D721Med (cell line): ENCODE measurements around the gene SPAG16.

ENCODE experiments used
- DNase-seq: peaks from one replicate; pipeline ENCODE4 v3.0.0; 2011; ENCODE audit warnings: low spot score; ENCODE audit not compliant: insufficient read length
- FAIRE-seq: peaks from 2 replicates; lab custom pipeline; 2011; peaks lifted over from hg19 to GRCh38; lab: Jason Lieb, UNC
- CTCF ChIP-seq: IDR thresholded peaks from 2 replicates; pipeline ENCODE4 v1.5.1; 2012; ENCODE audit warnings: mild to moderate bottlenecking, control low read depth; ENCODE audit not compliant: insufficient read depth; ENCODE audit errors: missing control alignments

Gene SPAG16

DNA sequence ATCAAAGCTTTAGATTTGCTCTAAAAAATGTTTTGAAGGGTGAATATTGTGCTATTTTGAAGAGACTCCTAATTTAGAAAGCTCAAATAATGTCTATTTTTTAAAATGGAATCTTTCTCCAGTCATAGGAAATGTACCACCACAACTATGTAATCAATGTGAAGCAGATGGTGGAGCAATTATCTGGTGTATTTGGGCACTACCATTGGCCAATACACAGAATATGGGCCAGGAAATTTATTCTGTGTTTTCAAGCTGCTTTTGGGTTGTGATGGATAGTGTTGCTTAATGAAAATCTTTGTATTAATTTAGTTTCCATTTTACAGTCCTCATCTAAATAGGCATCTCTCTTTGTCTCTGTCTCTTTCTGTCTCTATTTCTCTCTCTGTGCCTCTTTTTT, 1109.5 kb downstream of the SPAG16 start:
- DNase-seq (no peak), FAIRE-seq (no peak)
- no peak for TF ChIP-seq CTCF

- no peak for TF ChIP-seq CTCF
- no peak for DNase-seq
- FAIRE-seq: no peak
Measured at GRCh38 chr2:214395040-214395439, 1110.8 kb downstream of the SPAG16 start.

DNA sequence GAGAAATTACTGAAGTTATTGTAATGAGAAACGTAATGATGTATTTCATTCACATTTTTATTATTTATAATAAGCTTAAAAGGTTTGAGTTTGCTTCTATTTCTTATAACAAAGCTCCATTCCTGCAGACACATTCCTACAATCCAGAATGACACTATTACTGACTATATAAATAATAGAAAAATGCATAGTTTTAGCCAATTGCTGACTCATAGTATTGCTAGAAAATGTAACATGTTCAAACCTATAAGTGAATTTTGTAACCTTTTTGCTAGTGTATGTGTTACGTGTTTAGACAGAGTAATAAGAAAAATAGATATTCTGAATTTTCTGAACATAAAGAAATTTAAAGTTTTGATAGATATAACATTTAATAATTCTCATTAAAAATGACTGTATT, 1117.3 kb downstream of the SPAG16 start:
- DNase-seq: no peak
- TF ChIP-seq CTCF: no peak
- no peak for FAIRE-seq

GRCh38 chr2:214410128-214410775, 1126.0 kb downstream of the SPAG16 start:
- no peak for FAIRE-seq
- no peak for DNase-seq
- peak; percentile 22 for TF ChIP-seq CTCF

GRCh38 chr2:214410918-214411554, 1126.8 kb downstream of the SPAG16 start, which contains the start of gene VWC2L:
VWC2L (plus strand) TSS chr2:214411054; CDS start chr2:214414194, 3,140 bp downstream.
- FAIRE-seq (no peak), DNase-seq (no peak)
- TF ChIP-seq CTCF: peak; percentile 22

DNA sequence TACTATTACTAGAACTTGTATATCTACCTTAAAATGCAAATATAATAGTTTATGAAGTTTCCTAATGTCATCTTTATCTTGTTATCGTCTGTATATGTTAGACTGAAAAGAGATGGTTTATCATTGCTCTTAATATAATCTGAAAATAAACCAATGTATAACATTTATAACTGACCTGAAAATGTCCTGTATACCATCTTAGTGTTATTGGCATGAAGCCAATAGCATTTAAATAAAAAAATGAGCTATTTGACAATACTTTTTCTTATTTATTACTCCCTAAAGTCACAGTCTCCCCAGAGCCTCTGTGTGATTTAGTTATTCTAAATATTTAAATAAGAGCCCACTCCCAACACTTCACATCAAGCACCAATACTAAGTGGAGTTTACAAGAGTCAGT, 1128.4 kb downstream of the SPAG16 start:
- no peak for TF ChIP-seq CTCF
- DNase-seq: no peak
- FAIRE-seq: no peak

DNA sequence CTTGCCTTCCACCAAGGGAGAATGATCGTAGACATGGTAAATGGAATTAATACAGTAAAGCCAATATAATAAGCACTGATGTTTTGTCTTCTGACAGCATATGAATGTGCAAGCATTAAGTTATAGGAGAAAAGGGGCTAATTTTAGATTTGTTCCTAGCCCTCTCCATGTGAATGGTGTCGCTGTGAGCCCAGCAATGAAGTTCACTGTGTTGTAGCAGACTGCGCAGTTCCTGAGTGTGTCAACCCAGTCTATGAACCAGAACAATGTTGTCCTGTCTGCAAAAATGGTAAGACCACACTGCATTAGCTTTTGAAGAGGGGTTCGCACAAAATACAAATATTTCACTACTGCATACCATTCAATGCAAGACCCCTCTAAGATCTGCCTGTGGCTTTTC, 1152.2 kb downstream of the SPAG16 start:
- TF ChIP-seq CTCF: no peak
- FAIRE-seq: no peak

More for the DNA sequence above, 1152.2 kb downstream of the SPAG16 start:
- no peak for DNase-seq
